NK-92 (cell line): ENCODE measurements around the gene ARHGAP31.
"Not testable (repeated sequence)": the region's sequence is repeated elsewhere in the genome, so short reads cannot be mapped to it uniquely, and the experiment has no call there.

ENCODE experiments used
- DNase-seq: peaks from one replicate; lab custom pipeline; 2025; ENCODE audit not compliant: unreplicated experiment; lab: John Stamatoyannopoulos, UW

ARHGAP31 gene

DNA sequence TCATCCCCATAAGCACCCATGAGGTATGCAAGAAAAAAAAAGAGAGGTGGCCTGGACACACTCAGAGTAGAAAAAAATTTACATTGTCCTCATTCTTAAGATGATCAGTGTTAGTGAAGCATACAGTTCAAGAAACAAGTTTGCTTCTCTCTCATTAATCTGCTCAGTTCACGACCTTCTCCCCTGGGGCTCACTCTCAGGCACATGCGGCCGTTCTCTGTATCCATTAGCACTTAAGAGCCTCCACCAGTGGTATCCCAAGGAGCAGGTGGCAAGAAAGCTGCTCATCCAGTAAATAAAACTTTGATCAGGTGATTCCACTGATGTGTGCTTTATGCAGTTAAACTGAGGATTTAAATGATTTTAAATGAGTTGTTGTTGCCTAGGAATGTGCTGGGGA is 57.4 kb downstream of the ARHGAP31 start:
- no peak for DNase-seq

DNA sequence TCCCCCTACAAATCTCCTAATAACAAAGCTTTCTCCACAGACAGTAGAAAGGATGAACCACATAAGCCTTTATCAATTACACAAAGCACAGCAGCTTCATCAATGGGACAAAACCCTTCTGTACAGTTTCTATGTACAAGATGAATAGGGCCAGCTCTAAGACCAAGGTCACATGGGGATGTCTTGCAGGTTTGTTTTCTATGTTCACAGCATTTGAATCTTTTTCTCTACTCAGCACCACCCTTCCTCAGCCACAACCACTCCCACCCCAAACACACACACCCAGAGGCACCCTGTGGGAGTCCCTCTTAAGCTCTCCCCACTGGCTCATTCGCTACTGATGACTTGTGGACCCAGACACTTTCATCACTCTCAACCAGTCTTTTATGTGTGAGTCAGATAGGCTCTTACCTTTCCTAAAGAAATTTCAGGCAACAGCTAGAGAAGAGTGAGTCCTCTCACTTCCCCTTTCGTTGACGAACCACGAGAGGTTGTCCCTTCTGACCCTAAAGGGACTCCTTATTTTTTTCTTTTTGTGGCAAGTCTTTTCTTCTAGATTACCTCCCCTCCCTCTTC is 57.9 kb downstream of the ARHGAP31 start:
- no peak for DNase-seq

DNA sequence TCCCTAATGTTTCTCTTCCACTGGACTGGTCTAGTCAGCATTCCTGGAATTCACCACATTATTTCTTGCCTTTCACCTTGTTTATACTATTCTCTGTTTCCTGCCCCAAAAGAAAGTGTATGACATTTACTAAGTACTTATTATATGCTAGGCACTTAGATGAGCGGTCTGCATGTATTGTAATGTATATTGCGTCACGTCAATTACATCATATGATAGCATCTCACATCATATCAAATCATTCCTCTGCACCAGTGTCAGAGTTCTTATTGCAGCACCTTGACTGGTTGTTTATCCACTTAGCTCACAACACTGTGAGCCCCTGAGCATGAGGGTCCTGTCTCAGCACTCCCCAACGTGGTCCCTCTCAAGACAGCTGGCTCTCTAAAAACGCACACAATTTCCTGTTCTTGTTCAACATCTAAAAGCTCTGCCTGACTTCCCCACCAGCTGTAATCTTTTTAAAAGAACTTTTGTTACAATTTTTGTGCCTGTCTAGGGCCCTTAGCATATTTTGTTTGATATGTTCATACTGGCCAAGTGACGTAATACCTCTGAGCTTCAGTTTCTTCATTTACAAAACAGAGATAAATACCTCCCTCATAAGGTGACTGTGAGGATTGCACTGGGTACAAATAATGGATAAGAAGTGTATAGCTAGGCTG is 58.8 kb downstream of the ARHGAP31 start:
- no peak for DNase-seq

DNA sequence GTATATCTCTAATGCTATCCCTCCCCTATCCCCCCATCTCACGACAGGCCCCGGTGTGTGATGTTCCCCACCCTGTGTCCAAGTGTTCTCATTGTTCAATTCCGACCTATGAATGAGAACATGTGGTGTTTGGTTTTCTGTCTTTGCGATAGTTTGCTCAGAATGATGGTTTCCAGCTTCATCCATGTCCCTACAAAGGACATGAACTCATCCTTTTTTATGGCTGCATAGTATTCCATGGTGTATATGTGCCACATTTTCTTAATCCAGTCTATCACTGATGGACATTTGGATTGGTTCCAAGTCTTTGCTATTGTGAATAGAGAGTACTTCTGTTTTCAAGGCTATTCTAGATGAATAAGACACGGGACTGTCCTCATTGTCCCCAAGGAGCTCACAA is 61.4 kb downstream of the ARHGAP31 start:
- DNase-seq, result not testable (repeated sequence)

DNA sequence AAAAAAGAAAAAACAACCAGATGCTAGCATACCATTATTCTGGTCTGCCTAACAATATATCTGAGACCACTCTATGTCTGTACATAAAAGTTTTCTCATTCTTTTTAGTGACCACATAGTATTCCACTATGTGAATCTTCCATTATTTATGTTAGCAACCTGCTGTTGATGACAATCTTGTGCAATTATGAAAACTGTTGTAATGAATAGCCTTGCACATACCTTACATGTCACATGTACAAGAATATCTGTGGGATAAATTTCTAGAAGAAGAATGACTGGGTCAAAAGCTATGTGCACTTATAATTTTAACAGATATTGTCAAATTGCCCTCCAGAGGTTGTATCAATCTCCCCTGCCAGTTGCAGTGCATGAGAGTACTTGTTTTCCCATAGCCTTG is 62.5 kb downstream of the ARHGAP31 start:
- DNase-seq, result no peak

DNA sequence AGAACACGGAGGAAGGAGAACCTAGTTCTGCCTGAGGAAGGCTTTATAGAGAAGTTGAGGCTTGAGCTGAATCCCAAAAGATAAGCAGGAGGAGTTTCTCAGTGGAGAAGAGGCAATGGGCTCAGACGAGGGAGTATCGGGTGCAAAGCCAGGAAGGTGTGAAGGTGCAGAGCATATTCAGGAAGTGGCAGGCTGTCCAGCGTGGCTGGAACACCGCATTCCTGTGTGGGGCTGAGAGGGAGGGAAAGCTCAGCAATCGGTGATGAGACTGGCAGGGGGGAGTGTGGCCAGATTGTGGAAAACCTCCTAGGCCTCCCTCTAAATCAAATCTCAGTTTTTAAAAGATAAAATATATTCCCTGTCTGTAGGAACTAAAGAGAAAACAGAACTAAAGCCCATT is 63.0 kb downstream of the ARHGAP31 start:
- DNase-seq, result no peak

DNA sequence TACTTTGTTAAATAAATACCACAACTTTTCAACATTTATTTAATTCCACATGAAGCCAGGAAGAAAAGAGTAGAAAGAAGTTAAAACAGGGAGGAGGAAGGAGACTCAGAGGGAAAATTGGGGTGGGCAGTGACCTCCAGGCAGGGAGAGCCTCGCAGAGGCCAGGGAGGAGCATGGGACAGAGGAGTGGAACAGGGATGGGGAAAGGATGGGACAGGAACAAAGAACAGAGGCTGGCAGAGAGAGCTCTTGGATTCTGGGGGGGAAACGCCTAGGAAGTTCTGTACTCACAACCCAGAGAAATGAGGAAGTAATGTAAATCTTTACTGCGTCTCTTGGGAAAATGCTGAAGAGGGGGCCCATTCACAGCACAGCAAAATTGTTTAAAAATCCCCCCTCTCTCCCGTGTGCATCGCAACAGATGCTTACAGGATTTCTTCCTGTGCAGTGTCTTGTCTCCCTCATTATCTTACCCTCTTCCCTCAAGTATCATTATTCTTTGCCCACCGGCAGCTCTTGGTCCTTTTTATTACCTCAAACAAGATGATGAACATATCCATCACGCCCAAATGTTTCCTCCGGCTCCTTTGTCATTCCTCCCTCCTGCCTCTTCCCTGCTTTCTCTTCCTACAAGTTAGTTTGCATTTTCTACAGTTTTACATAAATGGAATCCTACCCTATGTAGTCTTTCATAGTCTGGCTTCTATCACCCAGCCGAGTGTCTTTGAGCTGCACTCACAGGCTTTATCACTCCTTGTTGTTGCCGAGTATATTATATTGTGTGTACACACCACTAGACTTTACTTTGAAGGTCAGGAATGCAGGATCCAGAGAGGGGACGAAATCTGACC is 65.5 kb downstream of the ARHGAP31 start:
- DNase-seq, result no peak

DNA sequence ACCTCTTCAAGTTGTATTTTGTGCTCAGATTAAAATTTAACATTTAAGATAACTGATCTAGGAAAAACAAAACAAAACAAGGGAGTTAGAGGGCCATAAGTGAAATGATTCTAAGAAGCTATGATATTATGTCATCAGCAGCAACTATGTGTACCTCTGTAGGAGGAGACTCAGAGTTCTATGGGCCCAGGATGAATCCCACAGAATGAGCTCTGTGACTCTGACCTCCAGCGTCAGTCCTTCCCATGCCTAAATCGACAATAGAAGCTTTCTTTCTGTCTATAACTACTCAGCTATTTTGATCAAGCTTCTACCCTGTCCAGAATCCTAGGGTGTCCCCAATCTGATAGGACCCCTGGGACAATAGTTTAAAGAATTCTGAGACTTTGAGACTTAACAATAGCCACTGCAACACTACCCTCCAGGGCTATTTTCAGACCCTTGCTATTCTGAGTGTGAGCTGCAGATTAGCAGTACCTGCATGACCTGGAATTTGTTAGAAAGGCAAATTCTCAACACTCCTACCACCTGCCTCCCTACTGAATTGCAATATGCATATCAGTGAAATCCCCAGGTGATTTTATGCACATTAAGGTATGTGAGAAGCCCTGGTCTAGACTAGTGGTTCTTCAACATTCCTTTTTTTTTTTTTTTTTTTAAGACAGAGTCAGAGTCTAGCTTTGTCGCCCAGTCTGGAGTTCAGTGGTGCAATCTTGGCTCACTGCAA is 66.7 kb downstream of the ARHGAP31 start:
- no peak for DNase-seq

DNA sequence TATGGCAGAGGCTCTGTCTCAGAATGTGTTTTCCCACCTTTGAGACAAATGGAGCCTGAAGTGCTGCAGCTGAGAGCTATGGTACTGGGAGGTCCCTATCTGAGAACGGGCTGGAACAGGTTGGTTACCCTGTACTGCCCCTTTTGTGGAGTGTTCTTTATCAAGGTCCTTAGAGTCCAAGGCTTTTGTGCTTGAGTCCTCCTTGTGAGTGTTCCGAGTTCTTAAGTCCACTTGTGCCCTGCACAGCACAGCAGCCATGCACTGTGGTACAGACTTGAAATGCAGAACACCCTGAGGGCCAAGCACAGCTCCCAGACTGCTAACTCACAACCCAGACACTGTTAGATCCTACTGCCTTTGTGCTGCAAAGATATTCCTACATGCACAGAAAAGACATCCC is 67.8 kb downstream of the ARHGAP31 start:
- no peak for DNase-seq

DNA sequence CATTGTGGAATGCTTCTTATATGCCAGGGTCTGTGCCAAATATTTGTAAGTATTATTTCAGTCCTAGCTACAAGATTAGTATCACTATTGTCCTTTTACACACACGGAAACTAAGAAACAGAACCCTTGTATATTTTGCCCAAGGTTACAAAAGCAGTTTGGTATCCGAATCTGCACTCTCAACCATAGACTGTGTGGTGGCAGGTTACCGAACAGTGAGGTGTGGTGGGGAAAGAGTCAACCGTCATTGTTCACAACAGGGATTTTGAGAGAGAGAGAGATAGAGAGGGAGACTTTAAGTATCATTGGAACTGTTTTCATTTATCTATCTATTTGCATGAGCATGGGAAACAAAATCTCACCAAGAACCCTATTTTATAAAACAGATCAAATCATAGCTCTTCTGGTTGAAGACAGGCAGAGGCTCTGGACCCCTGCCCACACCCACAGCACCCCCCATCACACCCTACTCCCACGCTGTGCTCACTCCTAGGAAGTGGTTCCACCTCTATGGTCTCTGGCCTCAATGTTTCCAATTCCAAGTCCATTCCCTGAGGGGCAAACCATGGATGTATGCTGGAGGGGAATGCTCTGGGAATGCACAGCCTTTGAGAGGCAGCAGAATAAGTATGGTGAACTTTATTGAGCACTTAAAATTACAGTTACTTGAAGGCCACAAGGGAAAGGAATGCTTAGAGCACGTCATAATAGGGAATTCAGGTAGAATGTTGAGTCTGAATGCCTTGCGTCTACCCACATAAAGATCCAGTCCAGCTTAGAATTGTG is 69.0 kb downstream of the ARHGAP31 start:
- DNase-seq, result no peak

DNA sequence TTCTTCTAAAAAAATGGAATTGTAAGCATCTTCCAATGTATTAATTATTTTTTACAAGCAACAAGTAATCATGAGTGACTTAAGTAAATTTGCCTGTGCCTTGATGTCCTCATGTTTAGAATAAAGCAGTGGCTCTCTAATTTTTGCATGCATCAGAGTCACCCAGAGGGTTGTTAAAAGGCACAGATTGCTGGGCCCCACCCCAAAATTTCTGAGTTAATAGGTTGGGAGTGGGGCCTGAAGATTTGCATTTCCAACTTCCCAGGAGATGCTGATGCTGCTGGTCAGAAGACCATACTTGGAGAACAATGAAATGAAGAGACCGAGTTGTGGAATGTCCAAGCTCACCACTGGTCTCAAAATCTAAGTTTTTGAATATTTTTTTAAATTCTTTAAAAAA is 70.2 kb downstream of the ARHGAP31 start:
- no peak for DNase-seq

DNA sequence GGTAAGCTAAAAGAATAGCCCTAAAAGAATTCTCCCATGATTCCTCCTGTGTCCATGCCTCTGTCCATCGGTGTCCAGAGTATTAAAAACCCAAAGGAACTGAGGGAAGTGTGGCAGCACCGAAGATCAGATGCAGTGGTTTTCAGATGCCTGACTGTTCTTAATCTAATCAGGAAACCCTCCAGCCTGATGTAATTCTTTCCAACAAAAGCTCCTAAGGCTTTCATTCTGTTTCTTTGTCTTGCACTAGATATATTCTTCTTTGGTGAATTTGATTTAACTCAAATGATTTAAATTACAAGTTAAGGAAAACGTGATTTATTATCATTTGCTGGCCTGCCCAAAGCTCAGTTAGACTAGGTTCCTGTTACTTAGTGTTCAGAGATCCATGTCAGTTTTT is 71.2 kb downstream of the ARHGAP31 start:
- DNase-seq, result no peak

DNA sequence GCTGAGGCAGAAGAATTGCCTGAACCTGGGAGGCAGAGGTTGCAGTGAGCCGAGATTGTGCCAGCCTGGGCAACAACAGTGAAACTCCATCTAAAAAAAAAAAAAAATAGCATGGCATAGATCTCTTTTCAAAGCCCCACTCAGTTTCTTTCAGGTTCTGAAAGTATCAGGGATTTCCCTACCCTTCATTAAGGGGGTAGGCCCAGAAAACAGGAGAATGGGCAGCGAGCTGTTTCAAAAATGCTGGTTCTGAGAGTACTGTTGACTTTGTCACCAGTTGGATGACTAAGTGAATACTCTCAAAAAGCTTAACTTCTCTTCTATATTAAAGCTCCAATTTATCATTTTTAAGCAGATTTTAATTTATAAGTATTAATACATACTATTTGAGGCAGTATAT is 72.8 kb downstream of the ARHGAP31 start:
- DNase-seq, result no peak

DNA sequence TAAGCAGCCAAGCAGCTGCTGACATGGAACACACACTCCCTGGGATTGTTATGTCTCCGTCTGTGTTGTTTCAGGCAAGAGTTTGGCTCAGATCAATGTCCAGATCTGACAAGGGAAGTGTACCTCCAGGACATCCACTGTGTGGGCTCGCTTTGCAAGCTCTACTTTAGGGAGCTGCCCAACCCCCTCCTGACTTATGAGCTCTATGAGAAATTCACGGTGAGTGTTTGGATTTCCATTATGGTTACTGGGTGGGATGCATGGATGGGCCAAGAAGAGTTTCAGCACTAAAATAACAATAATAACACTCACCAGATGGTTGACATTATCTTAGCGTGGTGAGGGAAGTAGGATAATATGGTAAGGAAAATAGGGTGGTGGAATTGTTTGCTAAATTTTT is 74.1 kb downstream of the ARHGAP31 start:
- no peak for DNase-seq

DNA sequence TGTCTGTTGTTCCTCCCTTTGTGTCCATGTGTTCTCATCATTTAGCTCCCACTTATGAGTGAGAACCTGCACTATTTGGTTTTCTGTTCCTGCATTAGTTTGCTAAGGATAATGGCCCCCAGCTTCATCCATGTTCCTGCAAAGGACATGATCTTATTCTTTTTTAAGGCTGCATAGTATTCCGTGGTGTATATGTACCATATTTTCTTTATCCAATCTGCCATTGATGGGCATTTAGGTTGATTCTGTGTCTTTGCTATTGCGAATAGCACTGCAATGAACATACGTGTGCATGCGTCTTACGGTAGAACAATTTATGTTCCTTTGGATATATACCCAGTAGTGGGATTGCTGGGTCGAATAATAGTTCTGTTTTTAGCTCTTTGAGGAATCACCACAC is 77.6 kb downstream of the ARHGAP31 start:
- not testable (repeated sequence) for DNase-seq

DNA sequence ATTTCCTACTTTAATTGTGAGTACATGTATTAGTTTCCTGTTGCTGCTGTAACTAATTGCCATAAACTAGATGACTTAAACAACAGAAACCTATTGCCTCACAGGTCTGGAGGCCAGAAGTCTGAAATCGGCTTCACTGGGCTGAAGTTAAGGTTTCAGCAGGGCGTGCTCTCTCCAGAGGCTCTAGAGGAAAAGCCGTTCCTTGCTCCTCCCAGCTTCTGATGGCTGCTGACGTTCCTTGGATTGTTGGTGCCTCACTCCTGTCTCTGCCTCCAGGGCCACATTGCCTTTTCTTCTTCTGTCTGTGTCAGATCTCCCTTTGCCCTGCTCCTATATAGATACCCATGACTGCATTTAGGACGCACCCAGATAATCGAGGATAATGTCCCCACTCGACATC is 80.9 kb downstream of the ARHGAP31 start:
- DNase-seq, result no peak

DNA sequence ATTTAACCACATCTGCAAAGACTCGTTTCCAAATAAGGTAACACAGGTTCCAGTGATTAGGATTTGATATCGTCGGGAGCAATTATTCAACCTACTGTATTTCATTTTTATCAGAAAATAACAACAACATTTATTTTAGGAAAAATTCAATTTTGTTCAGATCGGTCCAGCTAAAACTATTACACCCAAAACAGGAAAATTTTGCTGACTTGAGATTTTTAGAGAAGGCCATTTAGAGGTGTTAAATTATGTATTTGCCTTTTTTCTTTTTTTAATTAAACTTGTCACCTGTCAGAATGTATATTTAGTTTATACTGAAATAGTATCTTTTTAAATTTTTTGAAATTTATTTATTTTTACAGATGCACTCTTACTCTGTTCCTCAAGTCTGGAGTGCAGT is 81.3 kb downstream of the ARHGAP31 start:
- no peak for DNase-seq

DNA sequence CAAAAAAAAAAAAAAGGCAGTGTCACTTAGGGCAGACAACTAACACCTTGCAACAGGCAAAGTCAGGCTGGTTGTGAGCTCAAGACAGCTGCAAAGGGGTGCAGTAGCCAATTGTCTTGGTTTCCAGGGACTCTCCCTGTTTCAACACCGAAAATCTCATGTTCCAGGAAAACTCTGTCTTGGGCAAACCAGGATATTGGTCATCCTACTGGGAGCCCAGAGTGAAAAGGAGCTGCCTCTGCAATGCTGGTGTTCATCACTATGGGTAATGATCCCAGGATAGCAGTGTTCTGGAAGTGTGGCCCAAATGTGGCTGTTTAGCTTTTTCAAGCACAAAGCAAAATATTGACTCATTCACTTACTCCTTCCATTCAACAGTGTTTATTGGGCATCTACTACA is 82.6 kb downstream of the ARHGAP31 start:
- DNase-seq, result no peak

DNA sequence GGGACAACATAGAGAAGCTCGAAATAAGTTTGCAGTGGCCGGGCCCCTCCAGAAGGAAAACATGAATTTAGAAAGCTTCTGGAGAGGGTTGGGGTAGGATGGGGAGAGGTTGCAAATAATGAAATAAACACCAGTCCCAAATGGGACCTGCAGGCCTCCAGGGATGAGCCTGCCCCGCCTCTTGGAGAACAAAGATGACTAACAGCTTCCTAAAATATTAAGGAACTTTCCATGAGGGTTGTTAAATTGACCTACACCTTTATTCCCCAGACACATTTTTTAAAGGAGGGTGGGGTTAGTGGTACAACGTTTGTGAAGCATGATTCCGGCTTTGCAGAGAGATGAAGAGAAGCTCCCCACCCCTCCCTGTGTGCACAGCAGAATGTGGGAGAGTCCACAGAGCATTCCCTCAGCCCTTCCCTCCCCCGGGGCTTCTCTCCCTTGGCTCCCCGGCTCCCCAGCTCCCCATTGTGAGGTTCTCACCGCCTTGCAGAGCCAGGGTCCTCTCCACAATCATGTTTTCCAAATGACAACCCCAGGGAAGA is 84.1 kb downstream of the ARHGAP31 start:
- DNase-seq, result no peak

DNA sequence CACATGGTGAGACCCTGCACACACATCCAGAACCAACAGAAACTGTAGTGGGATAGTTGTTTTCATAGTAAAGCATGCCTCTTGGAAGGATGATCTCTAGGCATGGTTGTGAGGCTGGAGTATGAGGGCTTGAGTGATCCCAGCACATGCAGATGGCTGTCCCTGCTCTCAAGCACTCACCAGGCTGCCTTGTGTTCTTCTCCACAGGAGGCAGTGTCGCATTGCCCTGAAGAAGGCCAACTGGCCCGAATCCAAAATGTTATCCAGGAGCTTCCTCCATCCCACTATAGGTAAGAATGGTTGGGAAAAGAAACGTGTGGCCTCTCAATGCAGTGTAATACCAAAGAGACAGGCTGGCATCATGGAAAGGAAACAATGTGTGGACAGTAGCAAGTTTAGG is 86.5 kb downstream of the ARHGAP31 start:
- DNase-seq, result no peak

DNA sequence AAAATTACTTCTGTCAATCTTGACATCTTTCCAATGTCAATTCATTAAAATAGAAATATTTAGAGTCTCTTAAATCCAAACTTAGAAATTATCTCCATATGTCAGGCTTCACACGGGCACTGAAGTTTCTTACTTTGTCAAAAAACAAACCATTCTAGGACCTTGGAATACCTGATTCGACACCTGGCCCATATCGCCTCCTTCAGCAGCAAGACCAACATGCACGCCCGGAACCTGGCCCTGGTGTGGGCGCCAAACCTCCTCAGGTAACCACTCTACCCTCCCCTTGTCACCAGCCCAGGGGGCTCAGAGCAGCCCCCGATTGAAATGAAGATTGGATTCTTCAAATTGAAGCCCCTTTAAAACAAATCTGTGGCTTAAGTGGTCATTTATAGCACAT is 88.0 kb downstream of the ARHGAP31 start:
- no peak for DNase-seq
